Anterior cingulate cortex (tissue), 58 donors: ENCODE data around the gene INTS7.
A peak's percentile ranks its signal among the peaks of the same experiment; 100 is the strongest.

Source experiments
- DNase-seq, 58 donors: peaks; one replicate each; lab custom pipeline; 2025; lab: John Stamatoyannopoulos, UW

The INTS7 gene

GRCh38 chr1:211912844-211913432, 122.4 kb downstream of the INTS7 start:
- peak in 1 of 58 donors; percentile 24 for DNase-seq

- no peak for DNase-seq
These were observed 123.3 kb downstream of the INTS7 start for GRCh38 chr1:211912038-211912437.

GRCh38 chr1:211910913-211911485, 124.4 kb downstream of the INTS7 start:
- DNase-seq = no peak

- DNase-seq = no peak
These were observed 125.1 kb downstream of the INTS7 start for GRCh38 chr1:211910113-211910884.

- no peak for DNase-seq
These were observed 126.0 kb downstream of the INTS7 start for GRCh38 chr1:211909395-211909794.

- no peak for DNase-seq
These were observed 126.4 kb downstream of the INTS7 start for GRCh38 chr1:211908951-211909350.

- DNase-seq = no peak
These were observed 126.9 kb downstream of the INTS7 start for GRCh38 chr1:211908453-211908852.

GRCh38 chr1:211903490-211904245, 131.7 kb downstream of the INTS7 start:
- DNase-seq = no peak

- DNase-seq = no peak
These were observed 132.6 kb downstream of the INTS7 start for GRCh38 chr1:211902624-211903291.

GRCh38 chr1:211901945-211902344, 133.4 kb downstream of the INTS7 start:
- DNase-seq = no peak

- no peak for DNase-seq
These were observed 134.9 kb downstream of the INTS7 start for GRCh38 chr1:211900441-211900840.

GRCh38 chr1:211896958-211897357, 138.4 kb downstream of the INTS7 start:
- no peak for DNase-seq

GRCh38 chr1:211895126-211895759, 140.1 kb downstream of the INTS7 start:
- DNase-seq = no peak

GRCh38 chr1:211894312-211894711, 141.0 kb downstream of the INTS7 start:
- DNase-seq = no peak

GRCh38 chr1:211893260-211893659, 142.1 kb downstream of the INTS7 start:
- DNase-seq = no peak

- DNase-seq = no peak
These were observed 142.8 kb downstream of the INTS7 start for GRCh38 chr1:211892577-211892976.

GRCh38 chr1:211891708-211892107, 143.6 kb downstream of the INTS7 start:
- no peak for DNase-seq
